Osteocyte (in vitro differentiated cells): Measurements from ENCODE around the gene HNRNPR. TPM values are rescaled to one million over a fixed set of nuclear protein-coding genes. Genes with fewer than 3 reads are reported as not detected.

Experiments
- DNase-seq: peaks from one replicate; pipeline ENCODE4 v3.0.0; 2021; ENCODE audit warnings: mixed read lengths; ENCODE audit not compliant: unreplicated experiment; ENCODE audit errors: extremely low spot score
- H3K27ac Mint-ChIP-seq: one replicate; pipeline ENCODE4 v1.8.0; 2021; ENCODE audit warnings: mild to moderate bottlenecking, mixed read lengths; ENCODE audit not compliant: unreplicated experiment
- H3K27me3 Mint-ChIP-seq: one replicate; pipeline ENCODE4 v1.8.0; 2021; ENCODE audit warnings: mixed read lengths; ENCODE audit not compliant: unreplicated experiment
- H3K36me3 Mint-ChIP-seq: one replicate; pipeline ENCODE4 v1.8.0; 2021; ENCODE audit warnings: mixed read lengths; ENCODE audit not compliant: unreplicated experiment
- H3K4me1 Mint-ChIP-seq: one replicate; pipeline ENCODE4 v1.8.0; 2021; ENCODE audit warnings: mixed read lengths; ENCODE audit not compliant: unreplicated experiment
- H3K4me3 Mint-ChIP-seq: one replicate; pipeline ENCODE4 v1.8.0; 2021; ENCODE audit warnings: mild to moderate bottlenecking, moderate library complexity, mixed read lengths; ENCODE audit not compliant: unreplicated experiment
- H3K9me3 Mint-ChIP-seq: one replicate; pipeline ENCODE4 v1.8.0; 2021; ENCODE audit warnings: mixed read lengths; ENCODE audit not compliant: unreplicated experiment
- CTCF ChIP-seq: fragments of 200-600 bp; sonication (generic); IDR thresholded peaks from 2 replicates; pipeline ENCODE4 v1.5.0; 2021; ENCODE audit warnings: antibody characterized with exemption, mild to moderate bottlenecking, moderate library complexity
- total RNA-seq: library from RNA; stranded (reverse); gene quantifications from 2 replicates; pipeline ENCODE4 v1.2.1, GENCODE V29; 2021

HNRNPR gene
- total RNA-seq, 1 donor from 2014 or later, result 140 TPM

GRCh38 chr1:23296931-23297330 is 47.2 kb downstream of the HNRNPR start:
- Mint-ChIP-seq H3K36me3 (peaks cover 33% of the 10 kb centered on the region), H3K4me3 (no peak overlapping the region), H3K27me3 (no peaks in the 10 kb centered on the region), H3K9me3 (no peaks in the 10 kb centered on the region), H3K27ac (no peak overlapping the region), H3K4me1 (peaks cover 9% of the 10 kb centered on the region)
- TF ChIP-seq CTCF, result no peak
- DNase-seq, result no peak

- TF ChIP-seq CTCF, result no peak
- Mint-ChIP-seq H3K9me3 (no peaks in the 10 kb centered on the region), H3K4me1 (peaks cover 5% of the 10 kb centered on the region), H3K4me3 (no peak overlapping the region), H3K27ac (peak overlapping the region; percentile 46), H3K36me3 (peaks cover 28% of the 10 kb centered on the region), H3K27me3 (no peaks in the 10 kb centered on the region)
- DNase-seq, result no peak
These were observed 52.4 kb downstream of the HNRNPR start for GRCh38 chr1:23291706-23292105.

GRCh38 chr1:23290836-23291565 is 53.1 kb downstream of the HNRNPR start:
- DNase-seq, result no peak
- no peaks in the 10 kb centered on the region for H3K27me3 Mint-ChIP-seq
- peaks cover 5% of the 10 kb centered on the region for H3K4me1 Mint-ChIP-seq
- TF ChIP-seq CTCF, result no peak
- peaks cover 29% of the 10 kb centered on the region for H3K36me3 Mint-ChIP-seq
- no peak overlapping the region for H3K4me3 Mint-ChIP-seq
- H3K9me3 Mint-ChIP-seq, result no peaks in the 10 kb centered on the region
- no peak overlapping the region for H3K27ac Mint-ChIP-seq

GRCh38 chr1:23288671-23289070 is 55.4 kb downstream of the HNRNPR start:
- Mint-ChIP-seq H3K4me1 (peaks cover 15% of the 10 kb centered on the region), H3K36me3 (peaks cover 28% of the 10 kb centered on the region), H3K27me3 (no peaks in the 10 kb centered on the region), H3K27ac (no peak overlapping the region), H3K9me3 (no peaks in the 10 kb centered on the region), H3K4me3 (no peak overlapping the region)
- no peak for DNase-seq
- no peak for TF ChIP-seq CTCF

- no peak for DNase-seq
- no peaks in the 10 kb centered on the region for H3K27me3 Mint-ChIP-seq
- H3K9me3 Mint-ChIP-seq, result no peaks in the 10 kb centered on the region
- H3K27ac Mint-ChIP-seq, result no peak overlapping the region
- no peak for TF ChIP-seq CTCF
- no peak overlapping the region for H3K4me3 Mint-ChIP-seq
- peaks cover 28% of the 10 kb centered on the region for H3K36me3 Mint-ChIP-seq
- peaks cover 19% of the 10 kb centered on the region for H3K4me1 Mint-ChIP-seq
These were observed 55.9 kb downstream of the HNRNPR start for GRCh38 chr1:23288201-23288600.
